Stimulated activated naive CD8-positive, alpha-beta T cell treated with anti-CD3 and anti-CD28 coated beads, Interleukin-15, amount 100 ng/mL, for 72 hours (primary cell): ENCODE measurements around the gene AAR2.

Experiments used
- ATAC-seq: fragments of 150-1000 bp; cut with Tn5 transposase; 2 replicates; pipeline ENCODE4 v1.10.0; 2021; ENCODE audit warnings: mild to moderate bottlenecking, moderate library complexity
- DNase-seq, 2 donors: peaks; one replicate each; pipeline ENCODE4 v3.0.0; 2021 to 2022
- H3K27ac Mint-ChIP-seq, 2 donors: one replicate each; pipeline ENCODE4 v1.8.0; 2022; ENCODE audit warnings: mild to moderate bottlenecking in 2 of 2, mixed read lengths in 2 of 2, moderate library complexity in 2 of 2
- H3K27me3 Mint-ChIP-seq: one replicate; pipeline ENCODE4 v1.8.0; 2022; ENCODE audit warnings: mixed read lengths
- H3K4me1 Mint-ChIP-seq: one replicate; pipeline ENCODE4 v1.8.0; 2022; ENCODE audit warnings: mild to moderate bottlenecking, mixed read lengths
- H3K4me3 Mint-ChIP-seq, 2 donors: one replicate each; pipeline ENCODE4 v1.8.0; 2022; ENCODE audit warnings: mild to moderate bottlenecking in 2 of 2, mixed read lengths in 2 of 2, moderate library complexity in 1 of 2
- H3K9me3 Mint-ChIP-seq, 2 donors: one replicate each; pipeline ENCODE4 v1.8.0; 2022; ENCODE audit warnings: mixed read lengths in 2 of 2

The AAR2 gene

DNA sequence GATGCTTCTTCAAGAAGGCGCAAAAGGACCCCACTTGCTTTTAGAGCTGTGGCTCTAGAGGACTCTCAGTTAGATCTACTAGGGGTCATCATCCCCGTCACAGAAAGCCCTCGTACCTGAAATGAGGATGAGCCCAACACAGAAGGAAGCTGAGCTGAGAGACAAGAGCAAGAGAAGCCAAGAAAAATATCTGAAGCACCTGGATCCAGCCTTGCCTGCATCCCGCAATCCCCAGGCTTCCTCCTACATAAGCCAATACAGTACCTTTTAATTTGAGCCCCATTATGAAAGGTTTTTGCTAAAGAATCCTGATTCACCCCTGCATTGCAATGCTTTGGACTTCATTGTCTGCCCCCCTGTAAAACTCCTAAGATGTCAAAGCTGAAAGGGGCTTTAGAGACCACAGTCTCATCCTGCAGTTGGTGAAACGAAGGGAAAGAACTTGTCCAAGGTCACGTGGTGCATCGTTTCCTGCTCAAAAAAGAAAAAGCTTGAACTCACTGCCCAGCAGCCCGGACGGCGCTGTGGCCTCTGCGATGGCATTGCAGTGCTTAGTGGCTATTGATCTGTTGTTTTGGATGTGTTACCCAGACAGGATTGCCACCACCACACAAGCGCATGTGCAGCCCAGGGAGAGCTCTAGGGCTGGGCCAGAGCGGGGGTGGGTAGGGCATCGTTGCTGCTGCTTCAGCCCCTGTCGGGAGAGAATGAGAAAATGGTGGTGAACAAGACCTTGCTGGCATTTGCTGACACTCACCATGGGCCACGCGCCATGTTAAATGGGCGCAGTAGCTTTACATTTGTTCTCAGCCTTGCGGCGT lies 28.4 kb downstream of the AAR2 start:
- DNase-seq (no peak), ATAC-seq (no peak)
- H3K4me3 Mint-ChIP-seq, result no peak overlapping the region
- no peaks in the 10 kb centered on the region for H3K9me3 Mint-ChIP-seq
- H3K27ac Mint-ChIP-seq, result peak overlapping the region in 1 of 2 donors; percentile 42
- no peaks in the 10 kb centered on the region for H3K4me1 Mint-ChIP-seq
- H3K27me3 Mint-ChIP-seq, result no peaks in the 10 kb centered on the region

DNA sequence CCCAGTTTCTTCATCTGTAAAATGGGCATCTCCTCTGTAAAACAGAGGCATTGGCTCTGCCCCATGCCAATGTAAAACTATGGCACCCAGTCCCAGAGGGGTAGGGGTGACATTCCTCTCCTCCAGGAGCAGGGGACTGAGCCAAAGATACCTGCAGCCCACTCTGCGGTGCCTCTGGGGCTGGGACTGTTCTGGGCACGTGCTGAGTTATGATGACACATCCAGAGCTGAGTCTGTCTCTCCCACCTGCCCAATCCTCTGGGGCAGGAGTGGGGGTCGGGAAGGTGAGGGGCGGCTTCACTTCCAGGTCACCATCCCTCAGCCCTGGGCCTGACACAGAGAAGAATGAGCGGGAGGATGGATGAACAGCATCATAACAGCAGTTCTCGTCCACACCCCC lies 29.9 kb downstream of the AAR2 start:
- Mint-ChIP-seq H3K9me3 (no peaks in the 10 kb centered on the region), H3K4me1 (no peaks in the 10 kb centered on the region), H3K27ac (no peak overlapping the region), H3K4me3 (no peak overlapping the region), H3K27me3 (no peaks in the 10 kb centered on the region)
- ATAC-seq (no peak), DNase-seq (no peak)

DNA sequence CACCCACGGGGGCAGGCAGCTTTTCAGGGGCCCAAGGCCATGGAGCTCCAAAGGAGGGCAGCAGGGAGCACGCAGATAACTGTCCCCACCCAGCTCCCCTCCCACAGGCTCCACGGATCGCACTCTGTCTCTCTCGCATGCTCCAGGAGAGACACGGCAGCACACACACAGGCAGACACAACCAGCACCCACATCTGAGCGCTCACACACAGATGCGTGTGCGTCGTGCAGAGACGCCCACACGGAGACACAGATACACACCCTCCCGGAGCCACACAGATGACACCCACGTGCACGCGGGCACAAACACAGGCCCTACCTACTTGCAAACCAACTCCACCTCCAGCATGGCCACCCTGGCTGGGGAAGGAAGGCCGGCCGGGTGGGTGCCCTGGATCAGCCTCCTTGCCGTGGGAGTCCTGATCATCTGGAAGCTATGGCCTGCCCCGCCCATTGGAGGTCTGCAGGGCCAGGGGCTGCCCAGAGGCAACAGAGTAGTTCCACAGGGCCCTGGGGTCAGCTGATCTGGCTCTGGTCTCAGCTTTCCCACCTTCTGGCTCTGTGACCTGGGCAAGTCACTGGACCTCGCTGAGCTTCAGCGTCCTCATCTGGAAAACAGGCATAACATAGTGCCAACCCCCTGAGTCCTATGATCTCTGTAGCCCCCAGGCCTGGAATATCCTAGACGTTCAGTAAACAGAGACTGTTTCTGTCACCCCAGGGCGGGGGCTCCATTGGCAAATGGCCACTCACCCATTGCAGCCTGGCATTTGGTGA lies 31.5 kb downstream of the AAR2 start:
- Mint-ChIP-seq H3K27me3 (peaks cover 5% of the 10 kb centered on the region), H3K27ac (no peak overlapping the region), H3K4me3 (no peak overlapping the region), H3K4me1 (no peaks in the 10 kb centered on the region), H3K9me3 (no peaks in the 10 kb centered on the region)
- DNase-seq, result peak in 1 of 2 donors; percentile 5
- ATAC-seq, result no peak

DNA sequence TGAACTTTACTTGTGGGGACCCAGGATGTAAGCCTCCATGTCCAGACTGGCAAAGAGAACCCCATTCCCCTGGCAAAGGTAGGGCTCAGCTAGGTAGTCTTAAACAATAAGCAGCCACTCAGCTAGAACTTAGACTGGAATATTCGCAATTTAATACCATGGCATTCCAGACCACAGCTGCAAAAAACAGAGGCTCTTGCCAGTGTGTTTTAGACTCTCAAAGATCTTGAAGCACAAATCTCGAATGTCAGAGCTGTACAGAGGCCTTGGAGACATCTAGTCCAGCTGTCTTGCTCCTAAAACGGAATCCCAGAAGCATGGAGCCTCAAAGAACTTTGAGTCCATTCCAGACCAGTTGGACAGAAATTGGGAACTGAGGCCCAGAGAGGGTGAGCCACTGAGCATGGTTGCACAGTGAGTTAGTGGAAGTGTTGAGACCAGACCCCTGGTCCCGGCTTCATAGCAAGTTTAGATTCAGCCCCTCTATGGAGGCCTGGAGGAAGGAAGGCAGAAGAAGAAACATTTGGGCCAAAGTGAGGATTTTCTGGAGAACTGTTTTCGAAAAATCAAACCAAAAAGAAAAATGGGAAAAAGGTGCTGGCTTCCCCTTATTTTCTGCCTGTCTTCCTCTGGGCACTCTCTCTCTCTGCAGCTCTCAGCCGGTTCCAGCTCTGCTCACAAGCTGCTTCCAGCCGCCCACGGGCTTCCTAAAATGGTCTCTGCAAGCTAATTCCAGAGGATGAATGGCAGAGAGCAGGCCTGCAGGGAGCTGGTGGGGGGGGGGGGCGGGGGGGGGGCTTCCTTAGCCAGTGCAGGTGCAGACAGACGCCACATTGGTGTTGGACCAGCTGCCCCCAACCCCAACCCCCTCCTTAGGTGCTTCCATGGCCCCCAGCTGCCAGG lies 32.4 kb downstream of the AAR2 start:
- no peak overlapping the region for H3K27ac Mint-ChIP-seq

DNA sequence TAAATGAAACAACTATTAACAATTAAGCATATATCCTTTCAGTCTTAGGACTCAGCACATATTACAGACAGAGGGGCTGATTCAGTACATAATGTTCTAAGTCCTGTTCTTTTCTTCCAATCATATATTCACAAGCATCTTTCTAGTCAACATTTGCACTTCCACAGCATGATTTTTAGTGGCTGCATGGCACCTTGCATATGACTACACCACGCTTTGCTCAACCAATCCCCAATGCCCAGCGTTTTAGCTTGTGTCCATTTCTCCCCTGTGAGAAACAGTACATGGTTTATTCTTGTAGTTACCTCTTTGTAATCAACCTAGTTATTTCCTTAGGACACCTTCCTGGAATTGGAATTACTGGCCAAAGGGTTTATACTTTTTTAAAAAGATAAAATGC lies 33.2 kb downstream of the AAR2 start:
- Mint-ChIP-seq H3K4me3 (no peak overlapping the region), H3K27me3 (peaks cover 19% of the 10 kb centered on the region), H3K4me1 (no peaks in the 10 kb centered on the region), H3K27ac (no peak overlapping the region), H3K9me3 (no peaks in the 10 kb centered on the region)
- DNase-seq, result no peak
- ATAC-seq, result no peak

More for the DNA sequence above, 32.4 kb downstream of the AAR2 start:
- no peaks in the 10 kb centered on the region for H3K4me1 Mint-ChIP-seq
- H3K27me3 Mint-ChIP-seq, result peaks cover 10% of the 10 kb centered on the region
- DNase-seq (peak in 1 of 2 donors; percentile 0), ATAC-seq (no peak)
- no peaks in the 10 kb centered on the region for H3K9me3 Mint-ChIP-seq
- H3K4me3 Mint-ChIP-seq, result no peak overlapping the region

DNA sequence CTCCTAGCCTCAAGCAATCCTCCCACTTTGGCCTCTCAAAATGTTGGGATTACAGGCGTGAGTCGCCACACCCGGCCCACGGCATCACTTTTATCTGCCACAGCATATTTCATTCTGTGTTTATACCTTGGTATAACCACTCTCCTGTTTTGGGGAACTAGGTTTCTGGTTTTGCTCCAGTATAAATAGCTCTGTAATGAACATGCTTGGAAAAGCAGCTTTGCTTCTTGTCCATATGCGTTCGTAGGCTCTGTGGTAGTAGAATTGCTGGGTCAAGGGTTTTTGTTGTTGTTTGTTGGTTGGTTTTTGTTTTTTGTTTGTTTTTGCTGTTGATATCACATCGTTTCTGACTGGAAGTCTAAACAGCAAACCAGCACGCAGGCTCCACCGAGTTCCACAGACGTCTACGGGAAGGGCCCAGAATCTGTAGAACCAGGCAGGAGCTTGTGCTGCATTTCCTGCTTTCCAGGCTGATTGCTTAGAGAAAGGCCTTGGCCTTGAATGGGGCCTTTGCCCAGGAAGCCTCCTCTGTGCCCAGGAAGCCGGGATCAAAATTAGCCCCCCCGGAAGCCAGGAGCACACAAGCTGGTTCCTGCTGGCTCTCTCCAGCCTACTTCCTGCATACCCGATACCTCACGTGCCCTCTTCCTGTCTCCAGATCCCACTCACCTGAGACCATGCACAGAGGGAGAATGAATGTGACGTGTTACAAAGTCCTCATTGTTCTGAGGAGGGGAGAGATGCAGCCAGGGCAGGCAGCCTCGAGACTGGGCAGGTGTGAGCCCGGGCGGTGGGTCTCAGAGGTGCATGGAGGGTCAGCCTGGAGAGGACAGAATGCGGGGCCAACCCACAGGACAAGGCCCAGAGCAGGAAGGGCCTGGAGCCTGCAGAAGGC lies 34.7 kb downstream of the AAR2 start:
- Mint-ChIP-seq H3K9me3 (no peaks in the 10 kb centered on the region), H3K27me3 (peaks cover 32% of the 10 kb centered on the region)
- no peak for DNase-seq

DNA sequence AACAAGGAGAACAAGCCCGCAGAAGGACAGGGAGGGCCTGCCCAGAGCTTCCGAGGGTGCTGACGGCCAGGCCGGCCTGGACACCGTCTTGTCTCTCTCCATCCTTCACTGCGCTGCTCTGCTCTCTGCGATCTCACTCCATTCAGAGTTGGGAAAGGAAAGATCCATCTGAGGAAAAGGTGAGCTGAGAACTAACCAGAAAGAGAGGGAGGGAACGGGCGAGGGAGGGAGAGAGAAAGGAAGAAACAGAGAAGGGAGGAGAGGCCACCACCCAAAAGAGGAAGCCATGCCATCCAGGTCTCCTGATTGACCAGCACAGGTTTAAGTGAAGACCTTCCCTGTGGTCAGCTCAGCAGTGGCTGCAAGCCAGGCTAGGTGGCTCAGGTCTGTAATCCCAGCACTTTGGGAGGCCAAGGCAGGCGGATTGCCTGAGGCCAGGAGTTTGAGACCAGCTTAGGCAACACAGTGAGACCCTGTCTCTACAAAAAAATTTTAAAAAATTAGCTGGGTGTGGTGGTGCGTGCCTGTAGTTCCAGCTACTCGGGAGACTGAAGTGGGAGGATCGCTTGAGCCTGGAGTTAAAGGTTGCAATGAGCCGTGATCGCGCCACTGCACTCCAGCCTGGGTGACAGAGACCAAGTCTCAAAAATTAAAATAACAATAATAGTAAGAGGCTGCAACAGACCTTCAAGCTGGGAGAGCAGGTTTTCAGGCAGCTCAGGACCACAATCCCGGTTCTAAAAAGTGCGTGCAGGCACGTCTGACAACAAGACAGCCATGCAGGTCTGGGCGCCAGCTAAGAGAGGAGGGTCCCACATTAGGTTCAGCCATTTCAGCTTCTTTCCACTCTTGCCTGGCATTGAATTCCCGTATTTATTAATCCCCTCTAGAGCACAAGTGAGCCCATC lies 35.6 kb downstream of the AAR2 start:
- no peak overlapping the region for H3K4me3 Mint-ChIP-seq
- H3K4me1 Mint-ChIP-seq, result no peaks in the 10 kb centered on the region
- DNase-seq (no peak), ATAC-seq (no peak)
- peaks cover 32% of the 10 kb centered on the region for H3K27me3 Mint-ChIP-seq
- H3K27ac Mint-ChIP-seq, result no peak overlapping the region
- H3K9me3 Mint-ChIP-seq, result no peaks in the 10 kb centered on the region

More for the DNA sequence above, 34.7 kb downstream of the AAR2 start:
- no peak overlapping the region for H3K4me3 Mint-ChIP-seq
- H3K27ac Mint-ChIP-seq, result no peak overlapping the region
- no peaks in the 10 kb centered on the region for H3K4me1 Mint-ChIP-seq
- ATAC-seq, result no peak

DNA sequence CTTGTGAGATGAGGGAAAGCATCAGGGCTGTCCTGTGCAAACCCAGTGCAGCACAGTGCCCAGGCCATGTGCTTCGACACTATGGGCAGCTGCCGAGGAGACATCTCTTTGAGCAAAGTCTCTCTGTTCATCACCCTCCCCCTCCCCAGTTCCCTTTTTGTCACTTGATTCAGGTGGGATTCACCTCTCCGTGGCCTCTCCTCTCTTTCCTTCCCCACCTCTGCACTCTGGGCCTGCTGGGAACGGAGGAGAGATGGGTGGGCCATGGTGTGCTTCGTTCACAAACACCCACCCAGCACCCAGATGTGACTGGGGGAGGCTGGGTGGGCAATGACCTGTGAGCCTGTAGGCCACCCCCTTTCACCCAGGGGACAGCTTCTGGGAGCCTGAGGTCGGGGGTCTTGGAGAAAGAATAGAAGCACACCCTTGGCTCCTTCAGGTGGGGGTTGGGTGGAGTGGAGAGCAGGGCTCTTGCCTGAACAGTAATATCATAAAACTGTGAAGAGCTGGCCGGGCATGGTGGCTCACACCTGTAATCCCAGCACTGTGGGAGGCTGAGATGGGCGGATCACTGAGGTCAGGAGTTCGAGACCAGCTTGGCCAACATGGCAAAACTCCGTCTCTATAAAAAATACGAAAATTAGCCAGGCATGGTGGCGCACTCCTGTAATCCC lies 36.4 kb downstream of the AAR2 start:
- Mint-ChIP-seq H3K9me3 (no peaks in the 10 kb centered on the region), H3K27ac (no peak overlapping the region)

DNA sequence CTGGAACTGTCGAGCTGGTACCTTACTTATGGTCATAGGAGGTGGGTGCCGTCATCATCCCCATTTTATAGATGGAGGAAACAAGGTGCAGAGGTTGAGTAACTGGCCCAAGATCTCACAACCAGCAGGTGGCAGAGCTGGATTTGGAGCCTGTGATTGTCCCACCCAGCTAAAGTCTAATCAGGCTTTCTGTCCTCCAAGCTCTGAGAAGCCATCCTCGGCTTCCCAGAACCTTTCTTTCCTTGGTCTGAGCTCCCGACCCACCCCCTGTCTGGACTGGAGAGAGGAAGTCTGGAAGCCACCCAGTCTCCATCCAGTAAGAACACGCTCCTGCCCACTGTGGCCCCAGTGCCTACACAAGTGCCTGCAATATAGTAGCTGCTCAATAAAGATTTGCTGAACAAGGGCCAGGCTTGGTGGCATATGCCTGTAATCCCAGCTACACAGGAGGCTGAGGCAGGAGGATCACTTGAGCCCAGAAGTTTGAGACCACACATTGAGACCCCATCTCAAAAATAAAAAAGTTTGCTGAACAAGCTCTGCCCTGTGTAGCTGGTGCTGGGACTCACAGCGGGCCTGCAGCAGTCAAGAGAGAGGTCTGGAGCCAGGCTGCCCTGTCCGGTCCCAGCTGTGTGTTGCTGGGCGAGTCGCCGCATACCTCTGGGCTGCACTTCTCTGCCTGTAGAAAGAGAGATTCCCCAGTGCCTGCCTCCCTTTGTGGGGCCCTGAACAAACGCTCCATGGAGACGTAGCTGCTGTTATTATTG lies 37.3 kb downstream of the AAR2 start:
- ATAC-seq, result no peak
- peak; percentile 11 to 18 for DNase-seq

More for the DNA sequence above, 36.4 kb downstream of the AAR2 start:
- Mint-ChIP-seq H3K27me3 (peaks cover 33% of the 10 kb centered on the region), H3K4me1 (no peaks in the 10 kb centered on the region), H3K4me3 (no peak overlapping the region)
- no peak for ATAC-seq
- no peak for DNase-seq

DNA sequence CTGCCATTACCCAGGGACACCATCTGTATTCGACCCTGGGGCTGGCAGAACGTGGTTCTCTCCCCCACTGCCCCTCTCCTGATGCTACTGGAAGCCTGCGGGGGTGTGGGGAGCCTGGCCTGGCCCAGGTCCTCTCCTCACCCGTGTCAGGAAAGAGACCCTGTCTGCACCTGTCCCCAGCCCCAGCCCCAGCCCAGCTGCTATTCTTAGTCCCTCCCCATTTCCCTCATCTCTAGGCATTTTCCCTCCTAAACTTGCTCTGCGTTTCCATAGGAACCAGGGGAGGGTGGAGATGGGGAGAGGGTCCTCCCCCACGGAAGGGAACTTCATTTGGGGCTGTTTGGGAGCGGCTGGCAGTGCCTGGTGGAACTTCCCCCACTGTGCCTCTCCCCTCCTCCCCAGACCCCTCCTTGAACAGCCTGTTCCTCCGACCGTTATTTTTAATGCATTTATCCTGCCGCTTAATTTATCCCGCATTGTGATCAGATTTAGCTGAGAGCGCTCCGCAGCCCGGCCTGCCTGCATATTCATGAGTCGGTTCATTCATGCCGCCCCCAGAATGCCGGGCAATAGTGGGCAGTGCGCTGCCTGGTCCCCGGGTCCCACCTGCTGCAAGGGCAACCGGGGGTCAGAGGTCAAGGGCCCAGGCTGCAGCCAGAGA lies 38.0 kb downstream of the AAR2 start:
- Mint-ChIP-seq H3K27me3 (peaks cover 38% of the 10 kb centered on the region), H3K27ac (peak overlapping the region in 1 of 2 donors; percentile 27), H3K4me3 (no peak overlapping the region), H3K4me1 (no peaks in the 10 kb centered on the region), H3K9me3 (no peaks in the 10 kb centered on the region)
- DNase-seq, result no peak
- no peak for ATAC-seq

More for the DNA sequence above, 37.3 kb downstream of the AAR2 start:
- H3K27ac Mint-ChIP-seq, result no peak overlapping the region
- no peaks in the 10 kb centered on the region for H3K4me1 Mint-ChIP-seq
- H3K27me3 Mint-ChIP-seq, result peaks cover 38% of the 10 kb centered on the region
- H3K4me3 Mint-ChIP-seq, result no peak overlapping the region
- no peaks in the 10 kb centered on the region for H3K9me3 Mint-ChIP-seq

DNA sequence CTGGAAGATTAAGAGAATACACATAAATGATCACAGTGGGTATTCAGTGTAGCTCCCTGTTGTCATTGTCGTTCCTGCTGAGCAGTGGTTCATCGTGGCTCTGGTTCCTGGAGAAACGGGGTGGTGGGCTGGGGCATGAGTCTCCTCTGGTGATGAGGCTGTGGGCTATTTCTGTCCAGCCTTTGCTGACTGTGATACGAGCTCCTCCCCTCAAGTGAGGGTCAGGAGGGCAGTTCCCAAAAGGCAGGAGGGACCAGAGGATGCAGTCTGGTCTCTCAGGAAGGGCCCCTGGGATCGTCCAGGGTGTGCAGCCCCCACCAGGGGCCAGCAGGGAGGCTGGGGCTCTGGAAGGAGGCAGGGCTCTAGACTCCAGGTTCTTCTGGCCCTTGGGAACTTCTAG lies 38.7 kb downstream of the AAR2 start:
- H3K4me3 Mint-ChIP-seq, result no peak overlapping the region
- no peak for DNase-seq
- no peak for ATAC-seq
- H3K4me1 Mint-ChIP-seq, result no peaks in the 10 kb centered on the region
- peaks cover 38% of the 10 kb centered on the region for H3K27me3 Mint-ChIP-seq
- no peak overlapping the region for H3K27ac Mint-ChIP-seq
- H3K9me3 Mint-ChIP-seq, result no peaks in the 10 kb centered on the region

DNA sequence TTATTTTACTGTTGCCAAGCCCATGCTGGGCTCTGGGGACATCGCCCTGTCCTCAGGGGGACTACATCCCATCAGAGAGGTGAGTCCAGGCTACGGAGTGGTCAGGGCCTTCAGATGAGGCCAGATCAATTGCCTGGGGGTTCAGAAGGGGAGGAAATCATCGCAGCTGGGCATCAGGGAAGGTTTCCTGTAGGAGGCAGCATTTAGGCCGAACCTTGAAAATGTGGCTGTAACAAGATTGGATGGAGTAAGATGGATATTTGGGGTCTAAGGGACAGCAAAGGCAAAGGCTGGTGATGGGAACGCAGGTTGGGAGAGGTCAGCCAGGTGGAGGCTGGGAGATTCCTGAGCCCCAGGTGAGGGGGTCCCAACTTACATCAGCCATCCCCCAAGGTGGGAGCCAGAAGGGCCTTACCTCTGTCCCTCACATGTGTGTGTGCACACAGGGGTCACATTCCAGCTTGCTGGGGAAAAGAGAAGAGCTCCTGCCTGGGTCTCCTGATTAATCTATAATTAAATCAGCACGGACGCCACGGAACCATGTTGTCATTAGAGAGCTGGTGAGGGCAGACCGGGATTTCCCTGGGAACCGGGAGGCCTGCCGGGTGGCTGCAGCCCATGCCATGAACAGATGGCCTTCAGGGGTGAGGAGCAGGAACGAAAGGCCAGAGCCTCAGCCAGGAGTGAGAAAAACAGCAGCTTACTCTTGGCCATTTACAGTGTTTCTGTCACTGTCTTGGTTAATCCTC lies 39.3 kb downstream of the AAR2 start:
- no peak for ATAC-seq

More for the DNA sequence above, 39.3 kb downstream of the AAR2 start:
- no peaks in the 10 kb centered on the region for H3K9me3 Mint-ChIP-seq
- peaks cover 38% of the 10 kb centered on the region for H3K27me3 Mint-ChIP-seq
- H3K27ac Mint-ChIP-seq, result peak overlapping the region in 1 of 2 donors; percentile 80
- no peaks in the 10 kb centered on the region for H3K4me1 Mint-ChIP-seq
- no peak overlapping the region for H3K4me3 Mint-ChIP-seq
- DNase-seq, result no peak
